HCT116 (cell line): ENCODE data around the gene ZNF804B. TPM values are rescaled to one million over a fixed set of nuclear protein-coding genes. Genes with fewer than 3 reads are reported as not detected.

Source experiments
- ATAC-seq: fragments of 200-7000 bp; cut with Tn5 transposase; 2 replicates; pipeline ENCODE4 v1.9.1; 2020; ENCODE audit warnings: mild to moderate bottlenecking, moderate library complexity
- BruUV-seq: library from RNA; stranded (reverse); fragments of 400-500 nt; replicated peaks from 2 replicates; lab custom pipeline; 2021; lab: Mats Ljungman, UMichigan
- CTCF ChIA-PET: fragments of 300-600 bp; sonication (Branson Sonifier 250); formaldehyde crosslinking; loops from one replicate; lab custom pipeline; 2021; ENCODE audit warnings: antibody characterized with exemption; lab: Charles Lee
- POLR2A ChIA-PET: fragments of 300-600, 350-600 bp; sonication (Branson Sonifier 250); formaldehyde crosslinking; loops from one replicate; lab custom pipeline; 2021; ENCODE audit warnings: antibody characterized with exemption; lab: Charles Lee
- RAD21 ChIA-PET, 2 experiments: fragments of 300-600 bp; sonication (Branson Sonifier 250); formaldehyde crosslinking; loops; one replicate each; lab custom pipeline; 2023; ENCODE audit warnings: low total read pairs in 2 of 2; ENCODE audit not compliant: uncharacterized antibody in 2 of 2, unreplicated experiment in 2 of 2, low non-redundant PET in 1 of 2; lab: Charles Lee
- DNase-seq: peaks from one replicate; pipeline ENCODE4 v3.0.0-alpha.2; 2010; ENCODE audit warnings: low read depth, low spot score
- H2AFZ ChIP-seq: fragments of 200-600 bp; shearing (Covaris generic), sonication (generic); 2 replicates; pipeline ENCODE4 v1.6.1; 2017; ENCODE audit warnings: low read depth, mixed run types, mixed read lengths, antibody characterized with exemption, low read length; ENCODE audit not compliant: poor library complexity, severe bottlenecking
- H3K27ac ChIP-seq: 2 replicates; pipeline ENCODE4 v1.5.1; 2012; ENCODE audit warnings: low read depth, low read length
- H3K27me3 ChIP-seq: fragments of 200-600 bp; sonication (generic); 2 replicates; pipeline ENCODE4 v1.6.1; 2016; ENCODE audit warnings: mixed run types, low read length, mixed read lengths; ENCODE audit not compliant: insufficient read depth
- H3K36me3 ChIP-seq, 2 experiments: fragments of 200-500 bp in 1 of 2; fragments of 200-600 bp in 1 of 2; sonication (Bioruptor generic) in 1 of 2; sonication (generic) in 1 of 2; 2 replicates each; pipeline versions ENCODE4 v1.5.1 to v1.6.1; 2014 to 2016; ENCODE audit warnings: low read length in 2 of 2, inconsistent platforms in 1 of 2, mixed read lengths in 1 of 2, mixed run types in 1 of 2; ENCODE audit not compliant: insufficient read depth in 2 of 2, control insufficient read depth in 1 of 2
- H3K4me1 ChIP-seq, 2 experiments: fragments of 200-600 bp in 1 of 2; sonication (generic) in 1 of 2; 2 replicates each; pipeline versions ENCODE4 v1.5.1 to v1.6.1; 2012 to 2017; ENCODE audit warnings: low read length in 2 of 2, inconsistent platforms in 1 of 2, mild to moderate bottlenecking in 1 of 2, mixed read lengths in 1 of 2, mixed run types in 1 of 2, moderate library complexity in 1 of 2; ENCODE audit not compliant: insufficient read depth in 2 of 2, control insufficient read depth in 1 of 2
- H3K4me2 ChIP-seq: fragments of 200-600 bp; sonication (generic); 2 replicates; pipeline ENCODE4 v1.6.1; 2017; ENCODE audit warnings: mixed run types, low read length, mixed read lengths
- H3K4me3 ChIP-seq, 2 experiments: fragments of 200-600 bp in 1 of 2; sonication (generic) in 1 of 2; replicated peaks in 1 of 2; 2 replicates each; pipeline ENCODE4 v1.5.1; 2011 to 2016; ENCODE audit warnings: low read length in 2 of 2, control low read depth in 1 of 2, low read depth in 1 of 2, mild to moderate bottlenecking in 1 of 2, mixed read lengths in 1 of 2, mixed run types in 1 of 2
- H3K79me2 ChIP-seq: fragments of 200-600 bp; sonication (generic); 2 replicates; pipeline ENCODE4 v1.6.1; 2017; ENCODE audit warnings: mild to moderate bottlenecking, mixed run types, low read length, moderate library complexity, mixed read lengths; ENCODE audit not compliant: insufficient read depth
- H3K9ac ChIP-seq: fragments of 200-600 bp; sonication (generic); 2 replicates; pipeline ENCODE4 v1.6.1; 2016; ENCODE audit warnings: low read length, mixed read lengths
- H3K9me2 ChIP-seq: fragments of 200-600 bp; sonication (generic), shearing (Covaris generic); 2 replicates; pipeline ENCODE4 v1.6.1; 2017; ENCODE audit warnings: mixed run types, mild to moderate bottlenecking, moderate library complexity; ENCODE audit not compliant: insufficient read depth
- H3K9me3 ChIP-seq, 2 experiments: fragments of 200-500 bp in 1 of 2; fragments of 200-600 bp in 1 of 2; sonication (Bioruptor generic) in 1 of 2; sonication (generic) in 1 of 2; 2 replicates each; pipeline ENCODE4 v1.6.1; 2014 to 2017; ENCODE audit warnings: low read length in 2 of 2, mixed read lengths in 2 of 2, inconsistent platforms in 1 of 2, low read depth in 1 of 2, mild to moderate bottlenecking in 1 of 2, mixed run types in 1 of 2, moderate library complexity in 1 of 2; ENCODE audit not compliant: control insufficient read depth in 1 of 2, insufficient read depth in 1 of 2
- H4K20me1 ChIP-seq: fragments of 200-600 bp; sonication (generic), shearing (Covaris generic); 2 replicates; pipeline ENCODE4 v1.6.1; 2017; ENCODE audit warnings: mixed run types, mild to moderate bottlenecking, moderate library complexity; ENCODE audit not compliant: insufficient read depth
- CBX3 ChIP-seq: IDR thresholded peaks from 2 replicates; pipeline ENCODE4 v1.6.1; 2012; ENCODE audit warnings: low read depth
- CTCF ChIP-seq, 3 experiments: fragments of 200-600 bp in 1 of 3; sonication (generic) in 1 of 3; IDR thresholded peaks in 2 of 3; conservative IDR thresholded peaks in 1 of 3; 2 replicates each; pipeline ENCODE4 v1.5.1; 2012 to 2017; ENCODE audit warnings: low read depth in 2 of 3, low read length in 2 of 3, antibody characterized with exemption in 1 of 3, borderline replicate concordance in 1 of 3, control low read depth in 1 of 3, mild to moderate bottlenecking in 1 of 3, mixed read lengths in 1 of 3, mixed run types in 1 of 3, moderate library complexity in 1 of 3; ENCODE audit not compliant: insufficient read depth in 1 of 3
- EGR1 ChIP-seq: IDR thresholded peaks from 2 replicates; pipeline ENCODE4 v1.6.1; 2012; ENCODE audit warnings: low read depth
- FOSL1 ChIP-seq: IDR thresholded peaks from 2 replicates; pipeline ENCODE4 v1.6.1; 2012; ENCODE audit warnings: low read depth
- JUND ChIP-seq: IDR thresholded peaks from 2 replicates; pipeline ENCODE4 v1.6.1; 2012
- MAX ChIP-seq: IDR thresholded peaks from 2 replicates; pipeline ENCODE4 v1.6.1; 2012
- POLR2AphosphoS5 ChIP-seq: IDR thresholded peaks from 2 replicates; pipeline ENCODE4 v1.6.1; 2011; ENCODE audit warnings: mild to moderate bottlenecking, low read depth, low read length, moderate library complexity
- REST ChIP-seq: IDR thresholded peaks from 2 replicates; pipeline ENCODE4 v1.6.1; 2012; ENCODE audit warnings: low read depth
- SP1 ChIP-seq: IDR thresholded peaks from 2 replicates; pipeline ENCODE4 v1.6.1; 2012; ENCODE audit warnings: low read depth
- SRF ChIP-seq: IDR thresholded peaks from 2 replicates; pipeline ENCODE4 v1.6.1; 2012; ENCODE audit warnings: low read depth
- TCF7L2 ChIP-seq: IDR thresholded peaks from 2 replicates; pipeline ENCODE4 v1.7.0; 2011; ENCODE audit warnings: borderline replicate concordance, inconsistent platforms; ENCODE audit not compliant: insufficient read depth, insufficient read length; ENCODE audit errors: extremely low read depth
- ZBTB33 ChIP-seq: IDR thresholded peaks from 2 replicates; pipeline ENCODE4 v1.6.1; 2011; ENCODE audit warnings: mild to moderate bottlenecking, low read length, moderate library complexity; ENCODE audit not compliant: insufficient replicate concordance; ENCODE audit errors: extremely low read depth
- ZFX ChIP-seq: fragments of 450-650 bp; IDR thresholded peaks from 2 replicates; pipeline ENCODE4 v1.6.1; 2017
- ZNF274 ChIP-seq: fragments of 200-500 bp; sonication (Bioruptor generic); IDR thresholded peaks from 2 replicates; pipeline ENCODE4 v1.6.1; 2014; ENCODE audit warnings: mild to moderate bottlenecking, low read depth, low read length, inconsistent platforms
- intact Hi-C: fragments of 100-400 bp; cut with micrococcal nuclease; formaldehyde crosslinking; loops from 2 replicates; pipeline ENCODE4 v1.10.0; 2022
- total RNA-seq: library from RNA; stranded (reverse); gene quantifications from one replicate; pipeline ENCODE4 v1.2.1, GENCODE V29; 2021; ENCODE audit not compliant: unreplicated experiment

Gene ZNF804B
- total RNA-seq, 1 experiment from 2014 or later = not detected

- ATAC-seq = no peak
- ChIA-PET POLR2A (no interaction called here), CTCF (no interaction called here), RAD21 (no interaction called here)
- Histone ChIP-seq H3K4me2 (no peak overlapping the region), H3K27ac (no peak overlapping the region)
- no peak for TF ChIP-seq POLR2AphosphoS5
- TF ChIP-seq JUND = no peak
- TF ChIP-seq ZBTB33 = no peak
- TF ChIP-seq SP1 = no peak
- TF ChIP-seq SRF = no peak
- no peak for TF ChIP-seq CTCF (IDR thresholded peaks at IDR 0.05 in 2 of 3, conservative IDR thresholded peaks at IDR 0.05 in 1 of 3; ENCODE audit: borderline replicate concordance in 1 of 3, insufficient read depth in 1 of 3, low read depth in 2 of 3, low read length in 2 of 3)
- TF ChIP-seq FOSL1 = no peak
- no peak for TF ChIP-seq EGR1
- TF ChIP-seq REST = no peak
- TF ChIP-seq ZNF274 = no peak
- TF ChIP-seq MAX = no peak
- TF ChIP-seq TCF7L2 = no peak
- TF ChIP-seq ZFX = no peak
- no peak for TF ChIP-seq CBX3
- TF ChIP-seq, all 23 proteins: peak for 0
- no peaks in the 10 kb centered on the region for H3K9me3 ChIP-seq
- H3K9ac ChIP-seq = no peak overlapping the region
- H2AFZ ChIP-seq = no peak overlapping the region
- no peaks in the 10 kb centered on the region for H3K9me2 ChIP-seq
- intact Hi-C loops = no loop called here
- no peaks in the 10 kb centered on the region for H3K4me1 ChIP-seq
- no peaks in the 10 kb centered on the region for H3K27me3 ChIP-seq
- no peaks in the 10 kb centered on the region for H3K79me2 ChIP-seq
- DNase-seq = no peak
- H3K36me3 ChIP-seq = no peaks in the 10 kb centered on the region
- no peaks in the 10 kb centered on the region for H4K20me1 ChIP-seq
- no peak overlapping the region for H3K4me3 ChIP-seq
- no TSS peak for BruUV-seq
Observed at GRCh38 chr7:89001306-89001705, 241.8 kb downstream of the ZNF804B start.
